Panc1 (cell line): ENCODE data around the gene BCAS3.

Experiments
- POLR2AphosphoS5 ChIP-seq: IDR thresholded peaks from 2 replicates; pipeline ENCODE4 v1.6.1; 2012; ENCODE audit warnings: mild to moderate bottlenecking, low read depth, low read length, moderate library complexity
- SIN3A ChIP-seq: IDR thresholded peaks from 2 replicates; pipeline ENCODE4 v1.6.1; 2012; ENCODE audit warnings: low read depth, mild to moderate bottlenecking, low read length, moderate library complexity, borderline replicate concordance; ENCODE audit not compliant: insufficient read depth
- TF ChIP-seq, protein P1 (sequence below): fragments of 450-650 bp; IDR thresholded peaks from 2 replicates; pipeline ENCODE4 v1.5.1; 2017; ENCODE audit warnings: mild to moderate bottlenecking

GRCh38 chr17:60893475-60893874 lies 215.8 kb downstream of the BCAS3 start:
- TF ChIP-seq SIN3A (no peak), POLR2AphosphoS5 (no peak)
- TF ChIP-seq, protein P1, sequence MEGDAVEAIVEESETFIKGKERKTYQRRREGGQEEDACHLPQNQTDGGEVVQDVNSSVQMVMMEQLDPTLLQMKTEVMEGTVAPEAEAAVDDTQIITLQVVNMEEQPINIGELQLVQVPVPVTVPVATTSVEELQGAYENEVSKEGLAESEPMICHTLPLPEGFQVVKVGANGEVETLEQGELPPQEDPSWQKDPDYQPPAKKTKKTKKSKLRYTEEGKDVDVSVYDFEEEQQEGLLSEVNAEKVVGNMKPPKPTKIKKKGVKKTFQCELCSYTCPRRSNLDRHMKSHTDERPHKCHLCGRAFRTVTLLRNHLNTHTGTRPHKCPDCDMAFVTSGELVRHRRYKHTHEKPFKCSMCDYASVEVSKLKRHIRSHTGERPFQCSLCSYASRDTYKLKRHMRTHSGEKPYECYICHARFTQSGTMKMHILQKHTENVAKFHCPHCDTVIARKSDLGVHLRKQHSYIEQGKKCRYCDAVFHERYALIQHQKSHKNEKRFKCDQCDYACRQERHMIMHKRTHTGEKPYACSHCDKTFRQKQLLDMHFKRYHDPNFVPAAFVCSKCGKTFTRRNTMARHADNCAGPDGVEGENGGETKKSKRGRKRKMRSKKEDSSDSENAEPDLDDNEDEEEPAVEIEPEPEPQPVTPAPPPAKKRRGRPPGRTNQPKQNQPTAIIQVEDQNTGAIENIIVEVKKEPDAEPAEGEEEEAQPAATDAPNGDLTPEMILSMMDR: no peak
